HepG2 (cell line): ENCODE results near the gene PKP3. TPM values are rescaled to one million over a fixed set of nuclear protein-coding genes. Genes with fewer than 3 reads are reported as not detected.
A peak's percentile ranks its signal among the peaks of the same experiment; 100 is the strongest.

Experiments used
- ADNP ChIP-seq: sonication (generic); formaldehyde crosslinking; IDR thresholded peaks from 2 replicates; pipeline ENCODE4 v1.4.0; 2020; ENCODE audit warnings: missing genetic modification reagents
- CEBPG ChIP-seq: IDR thresholded peaks from 2 replicates; pipeline ENCODE4 v1.6.1; 2016
- CHD4 ChIP-seq: fragments of 200-600 bp; sonication (generic); IDR thresholded peaks from 2 replicates; pipeline ENCODE4 v1.7.0; 2017; ENCODE audit warnings: mild to moderate bottlenecking, low read length, borderline replicate concordance
- HOXA3 ChIP-seq: sonication (generic); formaldehyde crosslinking; IDR thresholded peaks from 2 replicates; pipeline ENCODE4 v1.5.0; 2020; ENCODE audit warnings: missing genetic modification reagents
- MTF2 ChIP-seq: sonication (generic); formaldehyde crosslinking; IDR thresholded peaks from 2 replicates; pipeline ENCODE4 v1.5.0; 2020; ENCODE audit warnings: missing genetic modification reagents, borderline replicate concordance
- NFE2L1 ChIP-seq: sonication (generic); formaldehyde crosslinking; IDR thresholded peaks from 2 replicates; pipeline ENCODE4 v1.4.0; 2020; ENCODE audit warnings: missing genetic modification reagents, mild to moderate bottlenecking, borderline replicate concordance
- SP5 ChIP-seq: IDR thresholded peaks from 2 replicates; pipeline ENCODE4 v1.6.1; 2016; ENCODE audit warnings: low read depth, borderline replicate concordance
- TEAD3 ChIP-seq: optimal IDR thresholded peaks from 2 replicates; pipeline ENCODE3; 2016; ENCODE audit warnings: borderline replicate concordance
- TP53 ChIP-seq: sonication (generic); formaldehyde crosslinking; conservative IDR thresholded peaks from 2 replicates; pipeline ENCODE4 v1.4.0; 2020; ENCODE audit warnings: missing genetic modification reagents
- ZC3H4 ChIP-seq: sonication (generic); formaldehyde crosslinking; IDR thresholded peaks from 2 replicates; pipeline ENCODE4 v1.4.0; 2020; ENCODE audit warnings: missing genetic modification reagents, borderline replicate concordance
- ZFX ChIP-seq: sonication (generic); formaldehyde crosslinking; IDR thresholded peaks from 2 replicates; pipeline ENCODE4 v1.4.0; 2020; ENCODE audit warnings: mild to moderate bottlenecking, low read depth, missing genetic modification reagents, moderate library complexity
- ZNF17 ChIP-seq: sonication (generic); formaldehyde crosslinking; IDR thresholded peaks from 2 replicates; pipeline ENCODE4 v1.5.0; 2020; ENCODE audit warnings: mild to moderate bottlenecking, missing genetic modification reagents
- ZNF317 ChIP-seq: sonication (generic); formaldehyde crosslinking; IDR thresholded peaks from 2 replicates; pipeline ENCODE4 v1.5.0; 2020; ENCODE audit warnings: mild to moderate bottlenecking, missing genetic modification reagents
- ZNF563 ChIP-seq: sonication (generic); formaldehyde crosslinking; IDR thresholded peaks from 2 replicates; pipeline ENCODE4 v1.8.0; 2022; ENCODE audit warnings: mild to moderate bottlenecking, moderate library complexity, missing genetic modification reagents
- ZNF619 ChIP-seq: sonication (generic); formaldehyde crosslinking; IDR thresholded peaks from 2 replicates; pipeline ENCODE4 v1.4.0; 2020; ENCODE audit warnings: mild to moderate bottlenecking, missing genetic modification reagents
- ZNF816 ChIP-seq: sonication (generic); formaldehyde crosslinking; IDR thresholded peaks from 2 replicates; pipeline ENCODE4 v1.8.0; 2022; ENCODE audit warnings: missing genetic modification reagents, mild to moderate bottlenecking, borderline replicate concordance
- polyA plus RNA-seq, 8 experiments: library from polyadenylated mRNA; depleted of rRNA in 3 of 8; stranded (reverse) in 7 of 8; unstranded in 1 of 8; fragments of >200 nt; fragmentation: Illumina TruSeq in 4 of 8; extraction: Trizol in 4 of 8; gene quantifications; 2 replicates each; pipeline versions ENCODE4 v1.2.1 to v1.2.3, GENCODE V29; 2011 to 2016; ENCODE audit warnings: low read depth in 4 of 8, missing spikeins in 1 of 8, mixed read lengths in 1 of 8; ENCODE audit not compliant: insufficient read depth in 1 of 8
- total RNA-seq, 5 experiments: library from RNA; depleted of rRNA; stranded (reverse); fragments of >200 nt; fragmentation: Illumina TruSeq; extraction: Trizol; gene quantifications; 2 replicates each; pipeline ENCODE4 v1.2.3, GENCODE V29; 2016; ENCODE audit warnings: low read depth in 1 of 5
- TF ChIP-seq, protein P1 (sequence below): sonication (generic); formaldehyde crosslinking; IDR thresholded peaks from 2 replicates; pipeline ENCODE4 v1.8.0; 2022; ENCODE audit warnings: missing genetic modification reagents, mild to moderate bottlenecking, moderate library complexity, borderline replicate concordance
- TF ChIP-seq, protein P2 (sequence below): sonication (generic); formaldehyde crosslinking; IDR thresholded peaks from 2 replicates; pipeline ENCODE4 v1.8.1; 2023; ENCODE audit warnings: mild to moderate bottlenecking, moderate library complexity, missing genetic modification reagents
- TF ChIP-seq, protein P3 (sequence below): sonication (generic); formaldehyde crosslinking; conservative IDR thresholded peaks from 2 replicates; pipeline ENCODE4 v1.8.0; 2022; ENCODE audit warnings: missing genetic modification reagents
- TF ChIP-seq, protein P4 (sequence below): sonication (generic); formaldehyde crosslinking; IDR thresholded peaks from 2 replicates; pipeline ENCODE4 v1.5.0; 2020; ENCODE audit warnings: mild to moderate bottlenecking, missing genetic modification reagents
- TF ChIP-seq, protein P5 (sequence below): sonication (generic); formaldehyde crosslinking; IDR thresholded peaks from 2 replicates; pipeline ENCODE4 v1.4.0; 2020; ENCODE audit warnings: missing genetic modification reagents

PKP3 gene
- total and polyA plus RNA-seq, 2 of the 13 experiments (the other 11 are each of a cell fraction or from before 2014, with no cell fraction given) = 18.0 to 28.7 TPM

DNA sequence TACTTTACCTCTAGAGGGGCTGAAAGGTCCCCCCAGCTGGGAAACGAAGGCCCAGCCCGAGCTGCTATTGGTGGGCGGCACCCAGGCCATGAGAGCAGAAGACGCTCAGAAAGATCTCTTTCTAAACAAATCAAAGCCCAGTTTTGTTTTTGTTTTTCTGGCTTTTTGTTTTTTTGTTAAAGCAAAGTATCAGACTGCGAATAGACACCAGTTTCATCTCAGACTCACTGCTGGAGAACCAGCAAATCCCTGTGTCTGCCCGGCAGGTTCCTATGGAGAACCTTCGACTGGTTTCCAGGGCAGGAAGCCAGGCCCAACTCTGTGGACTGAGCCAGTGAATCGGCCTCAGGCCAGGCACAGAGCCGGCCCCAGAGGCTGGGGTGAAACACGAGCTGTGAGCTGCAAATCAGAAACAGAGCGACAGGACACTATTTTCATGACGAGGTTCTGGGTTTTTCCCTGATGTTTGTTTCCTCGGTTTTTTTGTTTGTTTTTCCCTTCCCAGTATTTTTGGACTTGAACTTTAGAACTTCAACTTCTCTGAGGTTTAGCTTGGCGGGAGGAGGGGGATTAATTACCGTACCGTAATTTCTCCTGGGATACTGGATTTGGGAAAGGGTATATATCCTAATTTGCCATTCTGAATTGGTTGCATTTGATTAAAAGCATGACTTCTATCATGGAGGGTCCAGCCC, 40.7 kb upstream of the PKP3 start (continued):
- TF ChIP-seq SP5 (CRISPR knock-in tag) (peak; percentile 47; the same call in 1 of the 2 replicates), ZNF563 (0 out of 2 replicates have a peak, but pooled peaks have one; percentile 25), ZC3H4 (CRISPR knock-in tag) (0 out of 2 replicates have a peak, but pooled peaks have one; percentile 56), ZNF17 (0 out of 2 replicates have a peak, but pooled peaks have one; percentile 63), TEAD3 (CRISPR knock-in tag) (peak; percentile 36), ZFX (CRISPR knock-in tag) (peak; percentile 96), ADNP (no peak), TP53 (CRISPR knock-in tag) (no peak), ZNF619 (CRISPR knock-in tag) (no peak), ZNF317 (CRISPR knock-in tag) (peak; percentile 46; the same call in 1 of the 2 replicates), HOXA3 (CRISPR knock-in tag) (peak; percentile 61), ZNF816 (peak; percentile 71; the same call in 1 of the 2 replicates), MTF2 (no peak), NFE2L1 (CRISPR knock-in tag) (no peak), CEBPG (no peak), CHD4 (no peak)
- TF ChIP-seq, protein P1, sequence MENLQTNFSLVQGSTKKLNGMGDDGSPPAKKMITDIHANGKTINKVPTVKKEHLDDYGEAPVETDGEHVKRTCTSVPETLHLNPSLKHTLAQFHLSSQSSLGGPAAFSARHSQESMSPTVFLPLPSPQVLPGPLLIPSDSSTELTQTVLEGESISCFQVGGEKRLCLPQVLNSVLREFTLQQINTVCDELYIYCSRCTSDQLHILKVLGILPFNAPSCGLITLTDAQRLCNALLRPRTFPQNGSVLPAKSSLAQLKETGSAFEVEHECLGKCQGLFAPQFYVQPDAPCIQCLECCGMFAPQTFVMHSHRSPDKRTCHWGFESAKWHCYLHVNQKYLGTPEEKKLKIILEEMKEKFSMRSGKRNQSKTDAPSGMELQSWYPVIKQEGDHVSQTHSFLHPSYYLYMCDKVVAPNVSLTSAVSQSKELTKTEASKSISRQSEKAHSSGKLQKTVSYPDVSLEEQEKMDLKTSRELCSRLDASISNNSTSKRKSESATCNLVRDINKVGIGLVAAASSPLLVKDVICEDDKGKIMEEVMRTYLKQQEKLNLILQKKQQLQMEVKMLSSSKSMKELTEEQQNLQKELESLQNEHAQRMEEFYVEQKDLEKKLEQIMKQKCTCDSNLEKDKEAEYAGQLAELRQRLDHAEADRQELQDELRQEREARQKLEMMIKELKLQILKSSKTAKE = peak; percentile 65
- TF ChIP-seq, protein P2, sequence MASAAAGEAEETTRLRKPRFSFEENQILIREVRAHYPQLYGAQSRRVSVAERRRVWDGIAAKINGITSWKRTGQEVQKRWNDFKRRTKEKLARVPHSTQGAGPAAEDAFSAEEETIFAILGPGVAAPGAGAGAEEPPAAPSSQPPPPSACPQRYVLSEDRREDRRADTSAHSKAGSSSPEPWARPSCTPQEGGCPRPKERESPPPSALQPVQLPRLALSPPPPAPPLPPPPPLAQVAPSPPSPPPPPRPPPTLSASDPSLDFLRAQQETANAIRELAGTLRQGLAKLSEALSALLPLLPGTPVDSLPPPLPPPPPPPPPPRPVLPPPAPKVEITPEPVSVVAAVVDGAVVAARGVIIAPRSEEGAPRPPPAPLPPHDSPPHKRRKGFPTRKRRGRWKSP (CRISPR knock-in tag) = no peak
- TF ChIP-seq, protein P3, sequence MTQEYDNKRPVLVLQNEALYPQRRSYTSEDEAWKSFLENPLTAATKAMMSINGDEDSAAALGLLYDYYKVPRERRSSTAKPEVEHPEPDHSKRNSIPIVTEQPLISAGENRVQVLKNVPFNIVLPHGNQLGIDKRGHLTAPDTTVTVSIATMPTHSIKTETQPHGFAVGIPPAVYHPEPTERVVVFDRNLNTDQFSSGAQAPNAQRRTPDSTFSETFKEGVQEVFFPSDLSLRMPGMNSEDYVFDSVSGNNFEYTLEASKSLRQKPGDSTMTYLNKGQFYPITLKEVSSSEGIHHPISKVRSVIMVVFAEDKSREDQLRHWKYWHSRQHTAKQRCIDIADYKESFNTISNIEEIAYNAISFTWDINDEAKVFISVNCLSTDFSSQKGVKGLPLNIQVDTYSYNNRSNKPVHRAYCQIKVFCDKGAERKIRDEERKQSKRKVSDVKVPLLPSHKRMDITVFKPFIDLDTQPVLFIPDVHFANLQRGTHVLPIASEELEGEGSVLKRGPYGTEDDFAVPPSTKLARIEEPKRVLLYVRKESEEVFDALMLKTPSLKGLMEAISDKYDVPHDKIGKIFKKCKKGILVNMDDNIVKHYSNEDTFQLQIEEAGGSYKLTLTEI (CRISPR knock-in tag) = no peak
- TF ChIP-seq, protein P4, sequence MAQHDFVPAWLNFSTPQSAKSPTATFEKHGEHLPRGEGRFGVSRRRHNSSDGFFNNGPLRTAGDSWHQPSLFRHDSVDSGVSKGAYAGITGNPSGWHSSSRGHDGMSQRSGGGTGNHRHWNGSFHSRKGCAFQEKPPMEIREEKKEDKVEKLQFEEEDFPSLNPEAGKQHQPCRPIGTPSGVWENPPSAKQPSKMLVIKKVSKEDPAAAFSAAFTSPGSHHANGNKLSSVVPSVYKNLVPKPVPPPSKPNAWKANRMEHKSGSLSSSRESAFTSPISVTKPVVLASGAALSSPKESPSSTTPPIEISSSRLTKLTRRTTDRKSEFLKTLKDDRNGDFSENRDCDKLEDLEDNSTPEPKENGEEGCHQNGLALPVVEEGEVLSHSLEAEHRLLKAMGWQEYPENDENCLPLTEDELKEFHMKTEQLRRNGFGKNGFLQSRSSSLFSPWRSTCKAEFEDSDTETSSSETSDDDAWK (CRISPR knock-in tag) = no peak
- TF ChIP-seq, protein P5, sequence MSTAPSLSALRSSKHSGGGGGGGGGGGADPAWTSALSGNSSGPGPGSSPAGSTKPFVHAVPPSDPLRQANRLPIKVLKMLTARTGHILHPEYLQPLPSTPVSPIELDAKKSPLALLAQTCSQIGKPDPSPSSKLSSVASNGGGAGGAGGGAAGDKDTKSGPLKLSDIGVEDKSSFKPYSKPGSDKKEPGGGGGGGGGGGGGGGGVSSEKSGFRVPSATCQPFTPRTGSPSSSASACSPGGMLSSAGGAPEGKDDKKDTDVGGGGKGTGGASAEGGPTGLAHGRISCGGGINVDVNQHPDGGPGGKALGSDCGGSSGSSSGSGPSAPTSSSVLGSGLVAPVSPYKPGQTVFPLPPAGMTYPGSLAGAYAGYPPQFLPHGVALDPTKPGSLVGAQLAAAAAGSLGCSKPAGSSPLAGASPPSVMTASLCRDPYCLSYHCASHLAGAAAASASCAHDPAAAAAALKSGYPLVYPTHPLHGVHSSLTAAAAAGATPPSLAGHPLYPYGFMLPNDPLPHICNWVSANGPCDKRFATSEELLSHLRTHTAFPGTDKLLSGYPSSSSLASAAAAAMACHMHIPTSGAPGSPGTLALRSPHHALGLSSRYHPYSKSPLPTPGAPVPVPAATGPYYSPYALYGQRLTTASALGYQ (CRISPR knock-in tag) = peak; percentile 32; the same call in 1 of the 2 replicates
